Epithelial cell of proximal tubule (primary cell): ENCODE data around the gene GK. TPM values are rescaled to one million over a fixed set of nuclear protein-coding genes. Genes with fewer than 3 reads are reported as not detected.
"Not testable (repeated sequence)": the region's sequence is repeated elsewhere in the genome, so short reads cannot be mapped to it uniquely, and the experiment has no call there.

Experiments
- DNase-seq: peaks from one replicate; pipeline ENCODE4 v3.0.0-alpha.2; 2011; ENCODE audit warnings: low read depth
- H3K4me3 ChIP-seq: 2 replicates; pipeline ENCODE4 v1.5.1; 2011; ENCODE audit warnings: low read depth, mild to moderate bottlenecking, low read length
- total RNA-seq: library from RNA; depleted of rRNA; stranded (reverse); fragments of >200 nt; gene quantifications from 2 replicates; pipeline ENCODE4 v1.2.3, GENCODE V29; 2015
- TF ChIP-seq, protein P1 (sequence below): conservative IDR thresholded peaks from 2 replicates; pipeline ENCODE4 v1.5.1; 2012; ENCODE audit warnings: low read depth, mild to moderate bottlenecking, low read length

The GK gene
- total RNA-seq, 1 donor from 2014 or later = 2.0 TPM

DNA sequence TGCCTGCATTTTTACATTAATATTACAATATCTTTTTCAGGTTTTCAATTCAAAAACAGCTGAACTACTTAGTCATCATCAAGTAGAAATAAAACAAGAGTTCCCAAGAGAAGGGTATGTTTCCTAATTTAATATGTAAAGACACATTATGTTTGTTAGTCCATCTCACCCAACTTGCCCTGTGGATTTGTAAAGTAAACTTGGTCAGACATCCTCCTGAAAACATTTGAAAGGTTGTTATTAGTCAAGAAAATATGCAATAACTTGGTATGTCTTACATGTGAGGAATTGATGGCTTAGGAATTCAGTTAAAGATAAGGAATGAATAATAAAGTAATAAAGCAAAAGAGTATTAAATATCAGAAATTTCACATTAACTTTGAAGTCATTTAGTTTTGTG is 12.2 kb downstream of the GK start:
- TF ChIP-seq, protein P1, sequence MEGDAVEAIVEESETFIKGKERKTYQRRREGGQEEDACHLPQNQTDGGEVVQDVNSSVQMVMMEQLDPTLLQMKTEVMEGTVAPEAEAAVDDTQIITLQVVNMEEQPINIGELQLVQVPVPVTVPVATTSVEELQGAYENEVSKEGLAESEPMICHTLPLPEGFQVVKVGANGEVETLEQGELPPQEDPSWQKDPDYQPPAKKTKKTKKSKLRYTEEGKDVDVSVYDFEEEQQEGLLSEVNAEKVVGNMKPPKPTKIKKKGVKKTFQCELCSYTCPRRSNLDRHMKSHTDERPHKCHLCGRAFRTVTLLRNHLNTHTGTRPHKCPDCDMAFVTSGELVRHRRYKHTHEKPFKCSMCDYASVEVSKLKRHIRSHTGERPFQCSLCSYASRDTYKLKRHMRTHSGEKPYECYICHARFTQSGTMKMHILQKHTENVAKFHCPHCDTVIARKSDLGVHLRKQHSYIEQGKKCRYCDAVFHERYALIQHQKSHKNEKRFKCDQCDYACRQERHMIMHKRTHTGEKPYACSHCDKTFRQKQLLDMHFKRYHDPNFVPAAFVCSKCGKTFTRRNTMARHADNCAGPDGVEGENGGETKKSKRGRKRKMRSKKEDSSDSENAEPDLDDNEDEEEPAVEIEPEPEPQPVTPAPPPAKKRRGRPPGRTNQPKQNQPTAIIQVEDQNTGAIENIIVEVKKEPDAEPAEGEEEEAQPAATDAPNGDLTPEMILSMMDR = no peak

DNA sequence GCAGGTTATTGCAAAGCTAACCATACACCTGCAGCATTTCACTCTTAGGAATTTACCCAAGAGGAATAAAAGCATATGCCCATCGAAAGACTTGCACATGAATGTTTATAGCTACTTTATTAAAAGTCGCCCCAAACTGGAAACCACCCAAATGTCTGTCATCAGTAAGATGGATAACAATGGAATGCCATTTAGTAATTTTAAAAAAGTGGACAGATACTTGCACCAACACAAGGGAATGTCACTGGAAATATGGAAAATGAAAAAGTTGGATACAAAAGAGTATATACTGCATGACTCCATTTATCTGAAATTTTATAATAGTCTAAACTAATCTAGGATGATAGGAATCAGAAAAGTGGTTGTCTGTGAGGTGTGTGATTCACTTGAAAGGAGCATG is 12.9 kb downstream of the GK start:
- DNase-seq = no peak
- TF ChIP-seq, protein P1 = no peak
- H3K4me3 ChIP-seq = no peak overlapping the region

More for the DNA sequence above, 12.2 kb downstream of the GK start:
- H3K4me3 ChIP-seq = no peak overlapping the region
- no peak for DNase-seq

DNA sequence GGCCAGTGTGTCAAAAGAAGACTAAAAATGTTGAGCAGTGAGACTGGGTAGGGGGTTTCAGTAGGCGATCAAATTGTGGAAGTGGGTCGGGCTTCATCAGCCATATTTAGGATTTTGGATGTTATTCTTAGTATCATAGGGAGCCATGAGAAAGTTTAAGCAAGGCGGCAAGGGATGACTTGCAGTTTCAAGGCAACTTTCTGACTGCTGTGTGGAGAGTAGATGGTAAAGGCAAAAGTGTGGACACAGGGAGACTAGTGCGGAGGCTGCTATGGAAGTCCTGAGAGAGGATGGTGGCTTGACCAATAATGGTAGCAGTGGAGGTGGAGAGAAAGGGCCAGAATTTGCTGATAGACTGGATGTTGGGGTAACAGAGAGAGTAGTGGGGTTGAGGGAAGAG is 15.4 kb downstream of the GK start:
- H3K4me3 ChIP-seq = no peak overlapping the region
- no peak for DNase-seq
- TF ChIP-seq, protein P1 = no peak

DNA sequence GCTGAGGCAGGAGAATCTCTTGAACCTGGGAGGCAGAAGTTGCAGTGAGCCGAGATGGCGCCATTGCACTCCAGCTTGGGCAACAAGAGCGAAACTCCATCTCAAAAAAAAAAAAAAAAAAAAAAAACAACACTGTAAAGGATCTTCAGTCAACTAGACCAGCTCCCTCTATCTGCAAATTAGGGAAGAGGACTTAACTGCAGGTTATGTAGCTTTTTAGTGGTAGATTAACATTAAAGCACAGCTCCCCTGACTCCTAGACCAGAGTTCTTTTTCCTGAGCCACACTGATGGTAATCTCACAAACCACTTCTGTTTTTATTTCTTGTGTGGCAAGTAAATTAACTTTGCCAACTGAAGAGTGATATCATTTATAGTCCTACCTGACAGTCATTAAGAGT is 18.0 kb downstream of the GK start:
- H3K4me3 ChIP-seq, DNase-seq: not testable (repeated sequence)

DNA sequence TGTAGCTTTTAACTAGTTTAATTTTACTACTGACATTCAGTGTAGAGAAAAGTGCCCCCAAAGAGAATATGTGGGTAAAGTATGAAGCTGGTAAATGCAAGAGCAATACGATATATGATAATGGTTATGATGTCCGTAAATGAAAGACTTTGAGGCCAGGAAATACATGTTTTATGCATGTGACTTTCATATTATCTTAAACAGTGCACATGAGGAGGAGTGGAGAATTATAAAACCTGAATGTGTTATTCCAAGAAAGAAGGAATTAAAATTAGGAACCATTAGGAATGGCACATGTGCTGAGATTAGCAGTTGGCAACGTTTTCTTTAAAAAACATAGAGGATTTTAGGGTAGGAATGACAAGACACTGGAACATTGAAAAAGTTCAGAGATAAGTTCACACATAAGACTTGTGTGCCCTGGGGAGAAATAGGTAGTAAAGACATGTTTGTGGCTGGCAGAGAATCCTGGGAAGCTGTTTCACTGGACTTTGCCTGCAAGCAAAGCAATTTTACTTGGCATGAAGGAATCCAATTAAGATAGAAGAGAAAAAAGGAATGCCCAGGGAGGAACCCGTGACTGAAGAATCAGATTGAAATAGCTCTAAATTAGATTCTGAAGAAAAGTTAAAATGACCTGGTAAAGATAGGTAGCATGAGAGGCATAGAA is 20.0 kb downstream of the GK start:
- DNase-seq = no peak
- H3K4me3 ChIP-seq = no peak overlapping the region
- TF ChIP-seq, protein P1 = no peak

DNA sequence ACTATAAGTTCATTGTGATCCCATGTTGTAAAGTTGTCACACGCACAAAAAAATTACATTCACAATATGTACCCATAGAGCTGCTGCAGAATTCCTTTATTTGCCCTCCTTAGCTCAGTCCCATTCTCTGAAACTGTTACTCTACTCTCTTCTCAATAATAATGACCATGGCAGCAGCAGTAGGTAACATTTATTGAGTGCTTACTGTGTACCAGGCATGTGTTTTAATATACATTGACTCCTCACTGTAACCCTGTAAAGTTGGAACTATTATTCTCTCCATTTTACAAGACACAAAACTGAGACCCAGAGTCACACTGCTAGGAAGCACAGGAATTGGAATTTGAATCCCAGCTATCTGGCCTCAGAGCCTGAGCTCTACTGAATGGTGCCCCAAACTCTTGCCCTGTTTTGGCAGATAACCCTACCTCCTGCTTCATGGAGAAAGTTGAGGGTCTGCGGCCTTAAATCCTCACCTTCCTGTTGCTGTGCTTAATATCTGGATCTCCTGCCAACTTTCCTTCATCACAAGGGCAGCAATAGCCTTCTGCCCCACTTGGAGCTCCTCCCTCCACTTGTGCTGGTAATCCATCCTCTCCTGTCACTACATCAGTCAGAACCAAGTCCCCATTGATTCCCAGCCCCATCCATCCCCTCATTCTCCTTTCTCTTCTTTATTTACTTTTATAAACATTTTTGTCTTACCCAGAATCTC is 20.8 kb downstream of the GK start:
- no peak for DNase-seq
- TF ChIP-seq, protein P1 = no peak
- no peak overlapping the region for H3K4me3 ChIP-seq

DNA sequence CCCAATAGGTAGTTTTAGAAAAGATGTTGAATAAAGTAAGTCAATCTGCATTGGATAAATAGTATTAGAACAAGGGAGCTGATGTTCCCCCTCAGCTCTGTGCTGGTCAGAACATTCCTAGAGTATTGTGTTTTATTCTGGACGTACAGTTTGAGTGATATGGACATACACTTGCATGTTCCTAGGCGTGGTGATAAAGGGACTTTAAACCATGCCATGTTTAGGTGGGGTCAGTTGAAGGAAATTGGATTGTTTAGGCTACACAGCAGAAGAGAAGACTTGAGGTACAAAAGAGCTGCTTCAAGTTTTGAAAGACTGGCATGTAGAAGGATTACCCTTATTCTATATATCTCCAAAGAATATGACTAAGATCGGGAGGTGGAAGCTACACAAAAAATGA is 21.6 kb downstream of the GK start:
- TF ChIP-seq, protein P1 = no peak
- H3K4me3 ChIP-seq = no peak overlapping the region
- DNase-seq = no peak
